Subcutaneous adipose tissue (tissue), 4 donors: ENCODE results near the gene RBM11. TPM values are rescaled to one million over a fixed set of nuclear protein-coding genes. Genes with fewer than 3 reads are reported as not detected.

Experiments
- CTCF ChIP-seq: fragments of 450-650 bp; IDR thresholded peaks from one replicate; pipeline ENCODE4 v1.5.1; 2016; ENCODE audit warnings: low read depth, mild to moderate bottlenecking, control low read depth, antibody characterized with exemption, moderate library complexity
- total RNA-seq, 4 donors: library from RNA; depleted of rRNA; stranded (reverse); fragments of >200 nt; gene quantifications; one replicate each; pipeline ENCODE4 v1.1.0, GENCODE V29; 2016

Gene RBM11
- total RNA-seq, 4 donors from 2014 or later, result 0.38 to 0.68 (median 0.65) TPM; not detected in 1

DNA sequence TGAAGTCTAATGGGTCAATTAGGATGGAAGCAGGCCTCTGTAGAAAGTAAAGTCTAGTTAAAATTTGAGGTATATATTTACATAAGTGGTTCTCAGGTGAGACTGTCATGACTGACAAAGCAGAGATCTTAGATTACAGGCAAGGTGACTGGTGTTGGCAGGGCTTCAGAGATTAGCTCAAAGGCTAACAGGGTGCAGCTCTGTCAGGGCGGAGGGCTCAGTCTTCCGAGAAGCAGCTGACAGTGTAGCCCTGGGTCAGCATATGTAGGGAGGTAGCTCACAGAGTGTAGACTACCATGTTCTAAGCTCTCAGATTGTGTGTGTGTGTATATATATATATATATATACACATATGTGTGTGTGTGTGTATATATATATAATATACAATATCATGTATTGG is 54.7 kb downstream of the RBM11 start:
- TF ChIP-seq CTCF, result no peak

GRCh38 chr21:14271053-14271452 is 55.1 kb downstream of the RBM11 start:
- no peak for TF ChIP-seq CTCF

- no peak for TF ChIP-seq CTCF
Measured at GRCh38 chr21:14271641-14272040, 55.7 kb downstream of the RBM11 start.

- TF ChIP-seq CTCF, result no peak
Measured at GRCh38 chr21:14273736-14274538, 58.0 kb downstream of the RBM11 start.

DNA sequence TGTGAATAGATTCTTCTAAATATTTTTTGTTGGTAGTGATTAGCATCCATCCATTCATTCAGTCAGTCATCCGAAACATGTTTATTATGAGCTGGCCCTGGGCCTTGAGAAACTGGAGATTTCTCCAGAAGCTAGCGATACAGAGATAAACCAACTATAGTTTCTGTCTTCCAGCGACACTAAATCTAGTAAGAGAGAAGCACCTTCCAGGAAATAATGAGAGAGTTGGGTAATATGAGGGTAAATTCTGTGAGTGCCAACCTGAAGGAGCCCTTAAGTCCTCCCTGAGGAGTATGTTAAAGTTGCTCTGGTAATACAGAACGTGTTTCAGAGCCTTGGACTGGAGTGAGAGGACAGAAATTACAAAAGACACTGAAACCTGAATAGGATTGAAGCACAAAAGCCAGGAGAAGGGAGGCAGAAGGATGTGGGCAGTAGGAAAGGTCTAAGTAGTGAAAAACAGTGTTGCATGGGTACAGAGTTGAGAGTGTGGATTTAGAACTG is 59.8 kb downstream of the RBM11 start:
- TF ChIP-seq CTCF, result no peak

Other genes starting within 250 kb of the RBM11 start
- gene LIPI, start 5.2 kb upstream of the RBM11 start, total RNA-seq, result not detected
- gene HSPA13, start 167.0 kb downstream of the RBM11 start, total RNA-seq, result 10 to 100 TPM; 10.2 to 27.6 (median 15.4) TPM